H1 (cell line): ENCODE results near the gene ABCA9. TPM values are rescaled to one million over a fixed set of nuclear protein-coding genes. Genes with fewer than 3 reads are reported as not detected.

ENCODE experiments used
- CTCF ChIA-PET: fragments of 300-600 bp; sonication (Branson Sonifier 250); formaldehyde crosslinking; loops from one replicate; lab custom pipeline; 2021; ENCODE audit not compliant: partially characterized antibody; lab: Charles Lee
- POLR2A ChIA-PET: fragments of 300-600 bp; sonication (Branson Sonifier 250); formaldehyde crosslinking; loops from one replicate; lab custom pipeline; 2021; ENCODE audit warnings: inconsistent platforms; ENCODE audit not compliant: partially characterized antibody; lab: Charles Lee
- DNase-seq, 2 experiments: peaks; one replicate each; pipeline versions ENCODE4 v3.0.0 to v3.0.0-alpha.2; 2010 to 2022; ENCODE audit warnings: low spot score in 2 of 2, low read depth in 1 of 2, mixed read lengths in 1 of 2
- FAIRE-seq: peaks from 2 replicates; lab custom pipeline; 2011; peaks lifted over from hg19 to GRCh38; lab: Jason Lieb, UNC
- H2AFZ ChIP-seq: 2 replicates; pipeline ENCODE4 v1.8.1; 2012; ENCODE audit warnings: low read length, inconsistent platforms
- H2AK5ac ChIP-seq: 2 replicates; pipeline ENCODE4 v1.6.1; 2013; ENCODE audit warnings: low read depth, low read length
- H2BK120ac ChIP-seq: replicated peaks from 2 replicates; pipeline ENCODE3; 2013; ENCODE audit warnings: low read depth, low read length, inconsistent platforms
- H2BK12ac ChIP-seq: 2 replicates; pipeline ENCODE4 v1.6.1; 2013; ENCODE audit warnings: low read depth, low read length
- H2BK15ac ChIP-seq: 2 replicates; pipeline ENCODE4 v1.6.1; 2013; ENCODE audit warnings: low read length
- H2BK20ac ChIP-seq: 2 replicates; pipeline ENCODE4 v1.6.1; 2013; ENCODE audit warnings: low read length
- H2BK5ac ChIP-seq: 2 replicates; pipeline ENCODE4 v1.6.1; 2013; ENCODE audit warnings: low read depth, low read length
- H3K14ac ChIP-seq: 2 replicates; pipeline ENCODE4 v1.6.1; 2013; ENCODE audit warnings: inconsistent platforms; ENCODE audit not compliant: insufficient read length
- H3K18ac ChIP-seq: 2 replicates; pipeline ENCODE4 v1.6.1; 2013; ENCODE audit warnings: low read length; ENCODE audit errors: extremely low read depth
- H3K23ac ChIP-seq: 2 replicates; pipeline ENCODE4 v1.6.1; 2013; ENCODE audit warnings: inconsistent platforms; ENCODE audit not compliant: insufficient read length
- H3K23me2 ChIP-seq: 2 replicates; pipeline ENCODE4 v1.6.1; 2013; ENCODE audit warnings: low read depth, low read length
- H3K27ac ChIP-seq: 2 replicates; pipeline ENCODE4 v1.6.1; 2011; ENCODE audit warnings: low read depth, low read length, inconsistent platforms
- H3K27me3 ChIP-seq, 4 experiments: replicated peaks in 1 of 4; 1 replicate in 1 of 4; 2 replicates in 3 of 4; pipeline versions ENCODE4 v1.6.1 to v1.8.1; 2011 to 2013; ENCODE audit warnings: low read length in 3 of 4, mild to moderate bottlenecking in 3 of 4, inconsistent platforms in 2 of 4, mixed read lengths in 2 of 4, moderate library complexity in 1 of 4; ENCODE audit not compliant: control insufficient read depth in 3 of 4, insufficient read depth in 3 of 4; ENCODE audit errors: extremely low read depth in 1 of 4
- H3K36me3 ChIP-seq, 4 experiments: 2 replicates each; pipeline versions ENCODE4 v1.6.1 to v1.8.1; 2011 to 2013; ENCODE audit warnings: mild to moderate bottlenecking in 4 of 4, low read length in 3 of 4, moderate library complexity in 2 of 4, control low read depth in 1 of 4, inconsistent platforms in 1 of 4; ENCODE audit not compliant: insufficient read depth in 4 of 4, control insufficient read depth in 2 of 4
- H3K4ac ChIP-seq: replicated peaks from 2 replicates; pipeline ENCODE3; 2013; ENCODE audit warnings: low read length, low read depth, mixed read lengths, inconsistent platforms; ENCODE audit not compliant: insufficient read length
- H3K4me1 ChIP-seq, 4 experiments: replicated peaks in 1 of 4; 1 replicate in 1 of 4; 2 replicates in 3 of 4; pipeline versions ENCODE4 v1.6.1 to v1.8.1; 2011 to 2013; ENCODE audit warnings: low read length in 3 of 4, inconsistent platforms in 2 of 4, mixed read lengths in 1 of 4; ENCODE audit not compliant: insufficient read depth in 4 of 4, control insufficient read depth in 3 of 4
- H3K4me2 ChIP-seq, 2 experiments: 2 replicates each; pipeline versions ENCODE4 v1.6.1 to v1.8.1; 2011 to 2013; ENCODE audit warnings: low read depth in 2 of 2, low read length in 2 of 2, control low read depth in 1 of 2, inconsistent platforms in 1 of 2, mild to moderate bottlenecking in 1 of 2; ENCODE audit not compliant: insufficient read depth in 1 of 2
- H3K4me3 ChIP-seq, 4 experiments: fragments of 200-600, 300-600 bp in 1 of 4; sonication (generic), shearing (Covaris generic), sonication (Bioruptor Twin) in 1 of 4; 2 replicates each; pipeline versions ENCODE4 v1.5.1 to v1.8.1; 2011 to 2016; ENCODE audit warnings: low read length in 4 of 4, low read depth in 3 of 4, control low read depth in 2 of 4, inconsistent platforms in 2 of 4, mild to moderate bottlenecking in 2 of 4, mixed read lengths in 1 of 4, moderate library complexity in 1 of 4; ENCODE audit not compliant: insufficient read depth in 2 of 4; ENCODE audit errors: extremely low read depth in 1 of 4
- H3K56ac ChIP-seq: replicated peaks from 2 replicates; pipeline ENCODE3; 2013; ENCODE audit warnings: low read depth, mild to moderate bottlenecking, mixed read lengths, low read length, inconsistent platforms; ENCODE audit not compliant: insufficient read length
- H3K79me1 ChIP-seq: 2 replicates; pipeline ENCODE4 v1.6.1; 2013; ENCODE audit warnings: low read depth, low read length, control low read depth
- H3K79me2 ChIP-seq, 2 experiments: 2 replicates each; pipeline versions ENCODE4 v1.6.1 to v1.8.1; 2012 to 2013; ENCODE audit warnings: low read length in 2 of 2, mild to moderate bottlenecking in 2 of 2, inconsistent platforms in 1 of 2; ENCODE audit not compliant: insufficient read depth in 2 of 2, control insufficient read depth in 1 of 2
- H3K9ac ChIP-seq, 4 experiments: replicated peaks in 1 of 4; 1 replicate in 1 of 4; 2 replicates in 3 of 4; pipeline versions ENCODE4 v1.6.1 to v1.8.1; 2011 to 2013; ENCODE audit warnings: low read depth in 3 of 4, low read length in 3 of 4, control low read depth in 2 of 4, mild to moderate bottlenecking in 2 of 4, moderate library complexity in 2 of 4, inconsistent platforms in 1 of 4; ENCODE audit errors: extremely low read depth in 1 of 4
- H3K9me3 ChIP-seq, 2 experiments: 2 replicates each; pipeline versions ENCODE4 v1.6.1 to v1.8.1; 2012 to 2013; ENCODE audit warnings: mild to moderate bottlenecking in 2 of 2, moderate library complexity in 2 of 2, control low read depth in 1 of 2, inconsistent platforms in 1 of 2, low read depth in 1 of 2, low read length in 1 of 2, mixed read lengths in 1 of 2; ENCODE audit not compliant: insufficient read depth in 2 of 2
- H4K20me1 ChIP-seq, 2 experiments: replicated peaks in 1 of 2; 2 replicates each; pipeline versions ENCODE3 to v1.8.1; 2011 to 2013; ENCODE audit warnings: inconsistent platforms in 2 of 2, low read length in 2 of 2, mild to moderate bottlenecking in 1 of 2; ENCODE audit not compliant: insufficient read depth in 2 of 2, control insufficient read depth in 1 of 2
- H4K5ac ChIP-seq: 2 replicates; pipeline ENCODE4 v1.6.1; 2013; ENCODE audit warnings: low read length, low read depth, mixed read lengths, inconsistent platforms; ENCODE audit not compliant: insufficient read length
- H4K8ac ChIP-seq: 2 replicates; pipeline ENCODE4 v1.8.0; 2013; ENCODE audit warnings: mild to moderate bottlenecking, moderate library complexity, low read length, inconsistent platforms; ENCODE audit not compliant: insufficient read depth; ENCODE audit errors: extremely low read depth
- H4K91ac ChIP-seq: replicated peaks from 2 replicates; pipeline ENCODE3; 2013; ENCODE audit warnings: low read length, mixed read lengths, inconsistent platforms; ENCODE audit not compliant: insufficient read length
- BCL11A ChIP-seq, 2 experiments: IDR thresholded peaks; one replicate each; pipeline ENCODE4 v1.6.1; 2011; ENCODE audit warnings: low read depth in 2 of 2, low read length in 2 of 2, mild to moderate bottlenecking in 2 of 2
- CTCF ChIP-seq, 3 experiments: IDR thresholded peaks; 1 replicate in 2 of 3; 2 replicates in 1 of 3; pipeline versions ENCODE4 v1.5.1 to v1.6.1; 2011; ENCODE audit warnings: low read length in 3 of 3, mild to moderate bottlenecking in 3 of 3, inconsistent platforms in 2 of 3, low read depth in 1 of 3, moderate library complexity in 1 of 3; ENCODE audit not compliant: insufficient read depth in 1 of 3; ENCODE audit errors: control extremely low read depth in 1 of 3
- GTF2F1 ChIP-seq: IDR thresholded peaks from 2 replicates; pipeline ENCODE4 v1.6.1; 2012; ENCODE audit warnings: low read depth, low read length, improper control_type of control experiment, borderline replicate concordance
- JUN ChIP-seq: IDR thresholded peaks from 2 replicates; pipeline ENCODE4 v1.6.1; 2011; ENCODE audit warnings: low read depth, mild to moderate bottlenecking, improper control_type of control experiment, low read length
- MAX ChIP-seq: IDR thresholded peaks from 2 replicates; pipeline ENCODE4 v1.6.1; 2012; ENCODE audit warnings: inconsistent platforms
- NRF1 ChIP-seq: IDR thresholded peaks from 2 replicates; pipeline ENCODE4 v1.6.1; 2011; ENCODE audit warnings: mild to moderate bottlenecking, low read depth, low read length, improper control_type of control experiment
- RFX5 ChIP-seq: IDR thresholded peaks from 2 replicates; pipeline ENCODE4 v1.6.1; 2011; ENCODE audit warnings: low read depth, low read length, improper control_type of control experiment, borderline replicate concordance
- SAP30 ChIP-seq: fragments of 300-600 bp; sonication (generic); IDR thresholded peaks from 2 replicates; pipeline ENCODE4 v1.7.1; 2012; ENCODE audit warnings: low read length, moderate library complexity, mild to moderate bottlenecking, inconsistent platforms; ENCODE audit not compliant: insufficient read depth, insufficient replicate concordance
- SP4 ChIP-seq: IDR thresholded peaks from 2 replicates; pipeline ENCODE4 v1.6.1; 2012; ENCODE audit warnings: low read length, inconsistent platforms
- YY1 ChIP-seq: IDR thresholded peaks from 2 replicates; pipeline ENCODE4 v1.6.1; 2011; ENCODE audit warnings: low read depth, mild to moderate bottlenecking, low read length
- WGBS, 2 experiments: shearing (Covaris generic) in 1 of 2; methylation state at CpG; one replicate each; pipeline versions ENCODE4 v1.1.6 to v1.1.7; 2013 to 2015; ENCODE audit warnings: low lambda C conversion rate in 2 of 2, mixed read lengths in 2 of 2, inconsistent platforms in 1 of 2, low coverage in 1 of 2, missing lambda C conversion rate in 1 of 2; ENCODE audit not compliant: insufficient replicate concordance in 2 of 2, insufficient coverage in 1 of 2, insufficient read length in 1 of 2; ENCODE audit errors: extremely low coverage in 1 of 2, missing lambda C conversion rate in 1 of 2; 5-methylcytosine and 5-hydroxymethylcytosine counted together
- polyA plus RNA-seq, 7 experiments: library from polyadenylated mRNA; depleted of rRNA in 3 of 7; stranded (reverse) in 5 of 7; unstranded in 2 of 7; fragments of >200 nt in 5 of 7; fragments of 200-250 nt in 2 of 7; gene quantifications; 1 replicate in 5 of 7; 2 replicates in 1 of 7; 4 replicates in 1 of 7; pipeline versions ENCODE4 v1.2.1 to v1.2.3, GENCODE V29; 2011 to 2013; ENCODE audit warnings: missing spikeins in 2 of 7, mixed read lengths in 2 of 7
- total RNA-seq: library from RNA; stranded (reverse); fragmentation: NEBNext Ultra II Directional; extraction: Animal tissue kit (Norgen Biotek cat#: 25700); gene quantifications from 2 replicates; pipeline ENCODE4 v1.2.1, GENCODE V29; 2021

Gene ABCA9
- total and polyA plus RNA-seq, 2 of the 8 experiments (the other 6 are each of a cell fraction or from before 2014, with no cell fraction given), result not detected

- H4K91ac ChIP-seq, result no peak overlapping the region
- H3K4me2 ChIP-seq, result no peak overlapping the region
- H3K9ac ChIP-seq, result no peak overlapping the region
- H3K23ac ChIP-seq, result no peak overlapping the region
- no peak overlapping the region for H4K5ac ChIP-seq
- H3K27me3 ChIP-seq, result no peaks in the 10 kb centered on the region
- no peak overlapping the region for H2BK5ac ChIP-seq
- H3K4me3 ChIP-seq, result no peak overlapping the region
- H2BK120ac ChIP-seq, result no peak overlapping the region
- H3K9me3 ChIP-seq, result no peaks in the 10 kb centered on the region
- CTCF ChIA-PET, result interaction anchor here (1.4 kb wide), 1 partner anchor 11 kb away, joined by 3 read pairs; no protein-coding TSS in a partner anchor
- H3K23me2 ChIP-seq, result no peaks in the 10 kb centered on the region
- WGBS, 2 experiments, result 74% methylated on average over 4 of the region's 4 CpGs; no CpG with 5 or more reads in 1 of the 2 experiments
- no peak overlapping the region for H2BK15ac ChIP-seq
- no peaks in the 10 kb centered on the region for H3K36me3 ChIP-seq
- DNase-seq (no peak), FAIRE-seq (no peak)
- H4K8ac ChIP-seq, result no peak overlapping the region
- no peak overlapping the region for H2AK5ac ChIP-seq
- no peak overlapping the region for H2BK12ac ChIP-seq
- no peak overlapping the region for H2BK20ac ChIP-seq
- H3K27ac ChIP-seq, result no peak overlapping the region
- no peak overlapping the region for H3K18ac ChIP-seq
- no peaks in the 10 kb centered on the region for H4K20me1 ChIP-seq
- peaks cover 0 to 3% (median 0%) of the 10 kb centered on the region in 4 experiments; a peak in 1 of 7 replicates for H3K4me1 ChIP-seq
- H2AFZ ChIP-seq, result no peak overlapping the region
- no peak overlapping the region for H3K14ac ChIP-seq
- POLR2A ChIA-PET, result no interaction called here
- H3K79me2 ChIP-seq, result no peaks in the 10 kb centered on the region
- H3K4ac ChIP-seq, result no peak overlapping the region
- H3K79me1 ChIP-seq, result no peaks in the 10 kb centered on the region
- no peak overlapping the region for H3K56ac ChIP-seq
- TF ChIP-seq MAX (no peak), CTCF (IDR thresholded peaks at IDR 0.05; ENCODE audit: control extremely low read depth in 1 of 3, insufficient read depth in 1 of 3, low read depth in 1 of 3, low read length in 3 of 3) (no peak), RFX5 (no peak), YY1 (no peak), JUN (no peak), SAP30 (no peak), BCL11A (IDR thresholded peaks at IDR 0.05; ENCODE audit: low read depth in 2 of 2, low read length in 2 of 2) (no peak), NRF1 (no peak), GTF2F1 (no peak), SP4 (no peak)
Measured at GRCh38 chr17:68943123-68943811, 117.5 kb downstream of the ABCA9 start.
